GM21786 (cell line): ENCODE data around the gene RELA.
"Not testable (repeated sequence)": the region's sequence is repeated elsewhere in the genome, so short reads cannot be mapped to it uniquely, and the experiment has no call there.

Experiments used
- ATAC-seq: cut with Tn5 transposase; IDR thresholded peaks from one replicate; pipeline ENCODE4 v1.9.1; 2021; ENCODE audit not compliant: unreplicated experiment

RELA gene

DNA sequence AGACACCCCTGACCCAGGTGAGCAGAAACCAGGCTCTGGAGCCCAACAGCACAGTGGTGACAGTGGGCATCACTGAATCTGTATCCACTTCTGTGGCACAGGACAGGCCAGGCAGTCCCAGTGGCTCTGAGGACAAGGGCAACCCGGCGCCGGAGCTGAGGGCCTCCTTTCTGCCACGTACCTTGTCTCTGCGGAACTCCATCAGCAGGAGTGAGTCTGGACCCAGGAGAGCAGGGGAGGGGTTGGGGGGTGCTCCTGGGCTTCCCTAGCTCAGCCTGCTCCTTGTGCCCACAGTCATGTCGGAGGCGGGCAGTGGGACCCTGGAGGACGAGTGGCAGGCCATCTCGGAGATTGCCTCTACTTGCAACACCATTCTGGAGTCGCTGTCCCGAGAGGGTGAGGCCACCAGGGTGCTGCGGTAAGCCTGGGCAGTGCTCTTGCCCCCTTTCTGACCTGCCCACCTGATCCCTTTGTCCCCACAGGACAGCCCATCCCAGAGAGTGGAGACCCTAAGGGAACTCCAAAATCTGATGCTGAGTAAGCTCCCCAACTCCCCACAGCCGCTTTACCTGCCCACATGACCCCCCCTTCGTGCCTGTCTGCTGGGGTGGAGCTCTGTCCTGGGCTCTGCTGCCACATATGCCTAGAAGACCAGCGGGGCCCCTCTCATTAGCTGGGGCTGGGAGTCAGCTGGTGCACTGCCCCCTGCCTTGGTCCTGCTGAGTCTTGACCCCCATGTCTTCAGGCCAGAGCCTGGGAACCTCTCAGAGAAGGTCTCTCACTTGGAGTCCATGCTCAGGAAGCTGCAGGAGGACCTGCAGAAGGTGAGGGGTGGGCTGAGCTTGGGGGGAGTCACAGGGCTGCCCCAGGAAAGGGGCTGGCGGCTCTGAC is 12.8 kb downstream of the RELA start:
- no peak for ATAC-seq

DNA sequence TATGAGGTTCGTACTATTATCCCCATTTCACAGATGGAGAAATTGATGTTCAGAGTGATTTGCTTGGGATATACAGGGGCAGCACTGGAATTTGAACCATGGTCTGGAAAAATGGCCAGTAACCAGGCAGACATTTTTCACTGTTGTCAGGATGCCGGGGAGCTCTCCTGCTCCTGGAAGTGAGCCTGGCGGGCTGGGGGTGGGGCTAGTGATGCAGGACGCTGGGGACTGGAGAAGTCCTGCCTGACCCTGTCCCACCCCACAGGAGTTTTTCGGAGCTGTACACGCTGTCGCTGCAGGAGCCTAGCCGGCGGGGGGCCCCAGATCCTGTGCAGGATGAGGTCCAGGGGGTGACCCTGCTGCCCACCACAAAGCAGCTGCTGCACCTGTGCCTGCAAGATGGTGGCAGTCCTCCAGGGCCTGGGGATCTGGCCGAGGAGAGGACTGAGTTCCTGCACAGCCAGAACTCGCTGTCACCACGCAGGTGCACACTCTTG is 13.7 kb downstream of the RELA start:
- ATAC-seq, result no peak

DNA sequence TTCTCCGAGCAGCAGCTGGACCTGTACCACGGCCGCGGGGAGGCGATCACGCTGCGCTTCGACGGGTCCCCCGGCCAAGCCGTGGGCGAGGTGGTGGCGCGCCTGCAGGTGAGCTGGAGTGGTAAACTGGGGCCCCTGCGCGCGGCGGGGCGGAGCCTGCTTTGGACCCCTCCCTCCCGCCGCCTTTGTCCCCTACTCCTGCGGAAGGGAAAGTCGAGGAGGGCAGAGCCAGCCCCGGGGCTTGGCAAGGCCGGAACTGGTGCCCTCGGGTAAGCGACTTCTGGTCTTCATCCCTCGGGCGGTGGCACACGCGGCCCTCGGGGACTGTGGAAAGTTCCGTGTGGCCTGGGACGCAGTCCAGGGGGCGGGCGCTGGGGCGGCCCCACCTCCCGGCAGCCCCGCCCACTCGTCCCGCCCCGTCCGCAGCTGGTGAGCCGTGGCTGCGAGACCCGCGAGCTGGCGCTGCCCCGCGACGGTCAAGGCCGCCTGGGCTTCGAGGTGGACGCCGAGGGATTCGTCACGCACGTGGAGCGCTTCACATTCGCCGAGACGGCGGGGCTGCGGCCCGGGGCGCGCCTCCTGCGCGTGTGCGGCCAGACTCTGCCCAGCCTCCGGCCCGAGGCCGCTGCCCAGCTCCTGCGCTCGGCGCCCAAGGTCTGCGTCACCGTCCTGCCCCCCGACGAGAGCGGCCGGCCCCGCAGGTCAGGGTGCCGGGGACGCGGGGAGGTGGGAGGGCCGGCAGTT is 15.6 kb downstream of the RELA start:
- no peak for ATAC-seq

DNA sequence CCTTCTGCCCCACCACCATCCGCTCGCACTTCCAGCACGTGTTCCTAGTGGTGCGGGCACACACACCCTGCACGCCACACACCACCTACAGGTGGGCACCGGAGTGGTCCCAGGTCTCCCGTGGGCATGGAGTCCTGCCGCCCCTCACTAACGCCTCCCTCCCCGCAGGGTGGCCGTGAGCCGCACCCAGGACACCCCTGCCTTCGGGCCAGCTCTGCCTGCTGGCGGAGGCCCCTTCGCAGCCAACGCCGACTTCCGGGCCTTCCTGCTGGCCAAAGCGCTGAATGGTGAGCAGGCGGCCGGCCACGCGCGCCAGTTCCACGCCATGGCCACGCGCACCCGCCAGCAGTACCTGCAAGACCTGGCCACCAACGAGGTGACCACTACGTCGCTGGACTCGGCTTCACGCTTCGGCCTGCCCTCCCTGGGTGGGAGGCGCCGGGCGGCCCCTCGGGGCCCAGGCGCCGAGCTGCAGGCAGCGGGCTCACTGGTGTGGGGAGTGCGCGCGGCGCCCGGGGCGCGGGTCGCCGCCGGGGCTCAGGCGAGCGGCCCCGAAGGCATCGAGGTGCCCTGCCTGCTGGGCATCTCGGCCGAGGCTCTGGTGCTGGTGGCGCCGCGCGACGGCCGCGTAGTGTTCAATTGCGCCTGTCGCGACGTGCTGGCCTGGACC is 16.3 kb downstream of the RELA start:
- no peak for ATAC-seq

DNA sequence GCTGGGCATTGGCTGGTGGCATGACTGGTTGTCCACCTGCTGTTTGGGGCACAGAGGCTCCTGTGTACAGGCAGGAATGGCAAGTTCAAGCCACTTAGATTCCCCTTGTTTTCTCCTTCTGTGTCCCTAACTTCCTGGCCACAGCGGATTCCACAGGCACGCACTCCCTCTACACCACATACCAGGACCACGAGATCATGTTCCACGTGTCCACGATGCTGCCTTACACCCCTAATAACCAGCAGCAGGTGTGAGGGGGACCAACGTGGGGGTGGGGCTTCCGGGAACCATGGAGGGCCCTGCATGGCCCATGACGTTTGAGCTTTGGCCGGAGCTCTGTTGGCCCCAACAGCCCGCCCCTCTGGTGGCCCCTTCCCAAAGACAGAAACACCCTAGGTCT is 17.0 kb downstream of the RELA start:
- no peak for ATAC-seq

DNA sequence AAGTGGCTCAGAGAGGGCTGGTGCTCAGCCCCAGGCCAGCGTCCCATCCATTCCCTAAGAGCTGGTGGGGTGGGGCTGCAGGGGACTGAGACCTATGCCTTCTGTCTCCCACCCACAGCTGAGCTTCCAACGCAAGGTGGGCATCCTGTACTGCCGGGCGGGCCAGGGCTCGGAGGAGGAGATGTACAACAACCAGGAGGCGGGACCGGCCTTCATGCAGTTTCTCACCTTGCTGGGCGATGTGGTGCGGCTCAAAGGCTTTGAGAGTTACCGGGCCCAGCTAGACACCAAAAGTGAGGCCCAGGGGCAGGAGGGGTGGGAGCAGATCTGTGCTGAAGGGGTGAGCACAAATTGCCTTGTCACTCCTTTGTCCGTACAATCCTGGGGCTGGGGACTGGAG is 17.9 kb downstream of the RELA start:
- ATAC-seq, result no peak

DNA sequence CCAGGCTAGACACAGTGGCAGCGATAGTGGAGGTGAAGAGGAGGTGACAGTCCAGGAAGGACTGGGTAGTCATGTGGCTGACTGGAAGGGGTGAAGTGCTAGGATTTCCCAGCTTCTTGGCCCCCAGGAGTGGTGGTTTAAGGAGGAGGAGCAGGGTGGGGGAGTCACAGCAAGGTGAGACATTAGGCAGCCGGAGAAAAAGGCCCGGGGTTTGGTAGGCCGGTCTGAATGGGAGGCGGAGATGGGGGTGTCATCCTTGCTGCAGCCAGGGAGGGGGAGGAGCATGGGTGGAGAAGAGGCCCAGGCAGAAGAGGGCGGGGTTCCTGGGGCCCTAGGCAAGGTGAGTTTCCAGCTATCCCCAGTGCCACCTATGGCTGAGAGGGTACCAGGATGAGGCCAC is 18.7 kb downstream of the RELA start:
- ATAC-seq, result no peak

DNA sequence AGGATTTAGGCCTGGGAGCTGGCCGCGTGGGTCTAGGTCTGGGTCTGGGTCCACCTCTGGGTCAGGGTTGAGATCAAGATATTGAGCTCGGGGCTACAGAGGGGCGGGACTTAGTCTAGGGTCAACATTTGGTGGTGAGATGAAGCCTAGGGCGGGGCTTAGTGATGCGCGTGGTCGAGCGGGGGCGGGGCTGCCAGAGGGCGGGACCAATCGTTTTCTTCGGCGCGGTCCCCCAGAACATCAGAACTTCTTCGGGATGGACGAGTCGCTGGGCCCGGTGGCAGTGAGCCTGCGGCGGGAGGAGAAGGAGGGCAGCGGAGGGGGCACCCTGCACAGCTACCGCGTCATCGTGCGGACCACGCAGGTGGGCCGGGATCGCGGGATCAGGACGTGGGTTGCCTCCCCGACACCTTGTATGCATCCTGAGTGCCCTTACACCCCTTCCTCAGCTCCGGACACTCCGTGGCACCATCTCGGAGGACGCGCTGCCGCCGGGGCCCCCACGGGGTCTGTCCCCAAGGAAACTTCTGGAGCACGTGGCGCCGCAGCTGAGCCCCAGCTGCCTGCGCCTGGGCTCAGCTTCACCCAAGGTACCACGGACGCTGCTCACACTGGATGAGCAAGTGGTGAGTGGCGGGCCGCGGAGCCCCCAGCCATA is 20.6 kb downstream of the RELA start:
- no peak for ATAC-seq

DNA sequence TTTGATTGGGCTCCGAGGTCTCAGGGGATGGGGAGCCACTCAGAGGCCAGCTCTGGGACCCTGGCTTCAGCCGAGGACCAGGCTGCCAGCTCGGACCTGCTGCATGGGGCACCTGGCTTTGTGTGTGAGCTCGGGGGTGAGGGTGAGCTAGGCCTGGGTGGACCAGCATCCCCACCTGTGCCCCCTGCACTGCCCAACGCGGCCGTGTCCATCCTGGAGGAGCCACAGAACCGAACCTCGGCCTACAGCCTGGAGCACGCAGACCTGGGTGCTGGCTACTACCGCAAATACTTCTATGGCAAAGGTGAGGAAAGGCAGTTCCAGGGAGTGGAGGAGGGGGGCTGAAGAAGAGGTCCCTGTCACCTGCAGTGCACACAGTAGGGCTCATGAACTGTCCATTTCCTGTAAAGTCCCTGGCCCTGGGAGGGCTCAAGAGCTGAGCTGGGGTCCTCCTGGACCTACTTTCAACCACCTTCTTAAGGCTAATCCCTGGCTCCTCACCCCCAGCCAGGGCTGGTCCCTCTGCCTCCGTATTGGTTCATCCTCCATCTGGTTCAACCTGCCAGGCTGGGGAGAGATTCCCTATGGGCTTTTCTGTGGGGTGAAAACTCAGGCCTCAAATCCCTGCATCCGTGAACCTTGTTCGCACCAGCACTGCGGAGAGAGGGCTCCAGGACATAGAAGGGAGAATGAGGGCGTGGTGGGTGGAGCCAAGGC is 21.3 kb downstream of the RELA start:
- no peak for ATAC-seq

DNA sequence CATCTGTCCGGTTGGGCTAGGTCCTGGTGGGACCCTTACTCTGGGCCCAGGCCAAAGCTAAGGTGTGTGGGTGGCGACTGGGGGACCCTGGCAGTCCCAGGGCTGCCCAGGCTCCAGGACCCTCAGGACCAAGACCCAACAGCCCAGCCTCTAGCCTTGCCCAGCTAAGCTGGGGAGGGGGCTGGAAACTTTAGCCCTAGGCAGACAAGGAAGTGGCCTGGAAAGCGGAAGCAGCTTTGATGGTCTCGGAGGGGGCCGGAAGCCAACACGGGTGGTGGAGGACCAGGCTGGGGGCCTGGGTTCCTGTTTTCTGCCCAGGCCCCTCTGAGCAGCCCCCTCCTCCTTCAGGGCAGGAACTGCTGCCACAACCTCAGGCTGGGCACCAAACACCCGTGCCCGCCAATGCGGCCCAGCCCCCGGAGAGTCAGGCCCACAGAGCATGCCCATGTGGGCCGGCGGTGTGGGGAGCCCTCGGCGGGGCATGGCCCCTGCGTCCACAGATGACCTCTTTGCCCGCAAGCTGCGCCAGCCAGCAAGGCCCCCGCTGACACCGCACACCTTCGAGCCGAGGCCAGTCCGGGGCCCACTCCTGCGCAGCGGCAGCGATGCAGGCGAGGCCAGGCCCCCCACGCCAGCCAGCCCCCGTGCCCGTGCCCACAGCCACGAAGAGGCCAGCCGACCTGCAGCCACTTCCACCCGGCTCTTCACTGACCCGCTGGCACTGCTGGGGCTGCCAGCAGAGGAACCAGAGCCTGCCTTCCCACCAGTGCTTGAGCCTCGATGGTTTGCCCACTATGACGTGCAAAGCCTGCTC is 22.0 kb downstream of the RELA start:
- ATAC-seq, result no peak

DNA sequence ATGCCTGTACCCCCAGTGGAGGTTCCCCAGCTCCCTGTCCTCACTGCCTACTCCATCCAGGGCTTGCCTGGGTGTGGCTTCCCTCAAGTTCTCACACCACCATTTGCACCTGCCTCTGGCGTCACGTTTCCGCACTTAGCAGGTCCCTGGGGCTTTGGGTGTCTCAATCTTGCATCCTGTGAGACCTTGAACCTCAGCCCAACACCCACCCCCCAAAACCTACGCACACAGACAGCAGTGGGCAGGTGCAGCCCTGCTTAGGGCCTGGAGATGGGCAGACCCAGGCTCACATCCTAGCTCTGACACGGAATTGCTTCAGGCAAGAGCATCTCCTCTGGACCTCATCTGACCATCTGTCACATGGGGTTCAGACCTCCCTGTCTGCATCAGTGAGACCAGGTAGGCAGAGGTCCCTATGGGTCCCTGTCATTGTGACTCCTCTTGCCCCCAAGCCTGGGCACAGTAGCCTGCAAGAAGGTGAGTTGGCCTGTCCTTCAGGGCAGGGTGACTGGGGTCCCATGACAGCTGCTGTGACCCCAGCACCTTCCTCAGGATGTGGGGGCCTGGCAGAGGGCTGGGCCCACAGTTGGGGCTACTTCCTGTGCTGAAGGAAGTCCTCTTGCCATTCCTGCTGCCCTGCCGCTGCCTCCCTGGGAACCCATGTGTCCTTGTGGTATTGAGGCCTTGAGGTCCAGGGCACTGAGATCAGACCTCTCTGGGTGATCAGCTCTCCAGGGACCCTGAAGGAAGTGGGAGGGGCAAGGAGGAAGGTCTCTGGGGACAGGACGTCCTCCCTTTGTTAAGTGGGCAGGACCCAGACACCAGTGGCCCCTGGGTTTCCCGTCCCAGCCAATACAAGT is 22.9 kb downstream of the RELA start:
- peak; percentile 45 for ATAC-seq

DNA sequence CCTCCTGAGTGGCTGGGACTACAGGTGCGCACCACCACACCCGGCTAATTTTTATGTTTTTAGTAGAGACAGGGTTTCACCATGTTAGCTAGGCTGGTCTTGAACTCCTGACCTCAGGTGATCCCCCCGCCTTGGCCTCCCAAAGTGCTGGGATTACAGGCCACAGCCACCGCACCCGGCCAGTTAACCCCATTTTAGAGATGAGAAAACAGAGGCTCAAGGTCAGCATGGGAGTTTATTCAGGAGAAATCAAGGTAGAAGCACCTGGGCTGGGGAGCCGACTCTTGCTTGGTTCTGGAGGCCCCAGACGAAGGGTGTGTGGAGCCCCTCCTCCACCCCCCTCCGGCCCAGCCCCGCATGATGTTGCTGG is 23.5 kb downstream of the RELA start:
- not testable (repeated sequence) for ATAC-seq

DNA sequence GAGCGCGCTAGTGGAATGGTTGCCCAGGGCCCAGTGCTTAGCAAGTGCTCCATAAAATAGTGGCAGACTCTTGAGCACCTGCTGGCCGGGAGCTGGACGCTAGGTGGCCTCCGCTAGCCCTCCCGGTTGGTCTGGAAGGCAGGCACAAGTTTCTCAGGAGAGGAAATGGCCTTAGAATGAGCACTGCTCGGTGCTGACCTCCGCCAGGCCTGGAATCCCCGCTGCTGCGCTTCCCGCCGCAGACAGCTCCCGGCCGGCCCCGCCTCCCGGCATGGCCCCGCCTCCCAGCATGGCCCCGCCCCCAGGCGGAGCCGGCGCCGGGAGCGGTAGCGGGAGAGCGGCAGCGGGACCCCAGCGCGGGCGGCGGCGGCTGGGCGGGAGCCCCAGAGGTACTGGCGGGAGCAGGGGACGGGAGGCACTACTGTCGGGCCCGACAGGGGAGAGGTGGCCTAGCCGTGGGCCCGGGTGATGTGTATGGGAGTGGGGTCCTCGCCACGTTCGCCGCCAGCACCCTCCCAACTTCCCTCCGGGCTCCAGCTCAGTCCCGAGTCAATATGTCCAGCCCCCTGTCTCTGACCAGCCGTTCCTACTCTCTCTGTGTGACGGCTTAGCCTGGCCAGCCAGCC is 24.8 kb downstream of the RELA start, which contains the start of gene SIPA1:
TSS of gene SIPA1 (plus strand) at position 308 of the 626 bp plus-strand sequence. CDS start 2,821 bp downstream, outside the sequence.
- ATAC-seq, result peak; percentile 30

DNA sequence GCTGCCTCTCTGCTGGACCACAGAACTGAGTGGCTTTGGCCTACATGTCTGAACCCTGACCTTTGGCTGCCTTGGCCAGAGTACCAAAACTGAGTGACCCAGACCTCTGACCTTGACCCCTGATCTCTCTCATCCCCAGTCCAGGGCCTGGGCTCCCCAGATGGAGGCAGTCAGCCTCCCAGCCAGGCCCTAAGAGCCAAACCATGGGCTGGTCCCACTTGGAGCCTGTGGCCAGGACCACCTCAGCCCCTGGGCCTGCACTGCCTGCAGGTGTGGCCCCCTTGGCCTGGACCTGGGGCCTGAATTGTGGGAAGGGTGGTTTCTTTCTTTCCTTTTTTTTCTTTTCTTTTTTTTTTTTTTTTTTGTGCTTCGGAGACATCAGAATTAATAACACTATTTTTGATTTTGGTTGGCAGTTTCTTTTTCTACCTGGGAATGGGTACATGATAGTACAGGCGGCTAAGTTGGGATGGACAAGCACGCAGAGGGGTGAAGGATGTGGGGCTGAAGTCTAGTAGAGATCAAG is 25.6 kb downstream of the RELA start:
- ATAC-seq, result no peak

DNA sequence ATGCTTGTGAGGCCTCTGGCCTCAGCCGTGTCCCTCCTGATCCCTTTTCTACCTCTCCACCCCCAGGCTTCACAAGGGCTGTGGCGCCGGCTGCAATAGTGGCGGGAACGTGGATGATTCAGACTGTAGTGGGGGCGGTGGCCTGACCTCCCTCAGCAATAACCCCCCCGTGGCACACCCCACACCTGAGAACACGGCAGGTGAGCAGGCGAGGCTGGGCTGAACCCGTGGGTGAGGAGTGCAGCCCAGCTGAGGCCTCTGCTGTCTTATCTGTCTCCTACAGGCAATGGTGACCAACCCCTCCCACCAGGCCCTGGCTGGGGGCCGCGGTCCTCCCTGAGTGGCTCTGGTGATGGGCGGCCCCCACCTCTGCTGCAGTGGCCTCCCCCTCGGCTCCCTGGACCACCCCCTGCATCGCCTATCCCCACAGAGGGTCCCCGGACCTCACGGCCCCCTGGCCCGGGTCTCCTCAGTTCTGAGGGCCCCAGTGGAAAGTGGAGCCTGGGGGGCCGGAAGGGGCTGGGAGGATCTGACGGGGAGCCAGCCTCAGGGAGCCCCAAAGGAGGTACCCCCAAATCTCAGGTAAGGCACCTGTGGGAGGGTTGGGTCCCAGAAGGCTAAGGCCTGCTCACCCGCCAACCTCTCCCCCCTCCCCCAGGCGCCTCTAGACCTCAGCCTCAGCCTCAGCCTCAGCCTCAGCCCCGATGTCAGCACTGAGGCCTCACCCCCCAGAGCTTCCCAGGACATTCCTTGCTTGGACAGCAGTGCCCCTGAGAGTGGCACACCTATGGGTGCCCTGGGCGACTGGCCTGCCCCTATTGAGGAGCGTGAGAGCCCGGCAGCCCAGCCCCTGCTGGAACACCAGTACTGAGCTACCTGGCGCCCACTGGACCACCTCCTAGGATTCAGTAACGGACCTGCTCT is 26.3 kb downstream of the RELA start:
- no peak for ATAC-seq

DNA sequence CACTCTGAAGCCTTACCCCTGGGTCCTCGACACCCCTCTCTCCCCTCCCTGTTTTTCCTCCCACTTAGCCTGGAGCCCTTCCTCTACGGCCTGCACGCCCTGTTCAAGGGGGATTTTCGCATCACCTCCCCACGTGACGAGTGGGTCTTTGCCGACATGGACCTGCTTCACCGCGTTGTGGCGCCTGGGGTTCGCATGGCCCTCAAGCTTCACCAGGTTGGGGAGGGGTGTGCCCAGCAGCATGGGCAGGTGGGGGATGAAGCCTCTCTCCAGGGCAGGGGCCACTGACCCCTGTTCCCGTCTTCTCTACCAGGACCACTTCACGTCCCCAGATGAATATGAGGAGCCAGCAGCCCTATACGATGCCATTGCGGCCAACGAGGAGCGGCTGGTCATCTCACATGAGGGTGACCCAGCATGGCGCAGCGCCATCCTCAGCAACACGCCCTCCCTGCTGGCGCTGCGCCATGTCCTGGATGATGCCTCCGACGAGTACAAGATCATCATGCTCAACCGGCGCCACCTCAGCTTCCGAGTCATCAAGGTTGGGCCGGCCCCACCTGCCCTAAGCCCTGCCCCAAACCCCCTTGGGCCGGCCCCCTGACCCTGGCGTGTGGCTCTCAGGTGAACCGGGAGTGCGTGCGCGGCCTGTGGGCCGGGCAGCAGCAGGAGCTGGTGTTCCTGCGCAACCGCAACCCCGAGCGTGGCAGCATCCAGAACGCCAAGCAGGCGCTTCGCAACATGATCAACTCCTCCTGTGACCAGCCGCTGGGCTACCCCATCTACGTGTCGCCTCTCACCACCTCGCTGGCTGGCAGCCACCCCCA is 27.6 kb downstream of the RELA start:
- no peak for ATAC-seq
